Adrenal gland (tissue), 12 donors: ENCODE measurements around the gene LPCAT1. TPM values are rescaled to one million over a fixed set of nuclear protein-coding genes. Genes with fewer than 3 reads are reported as not detected.

ENCODE experiments used
- DNase-seq, 7 donors: peaks; one replicate each; pipeline ENCODE4 v3.0.0-alpha.2; 2019 to 2020
- H3K27ac ChIP-seq, 5 donors: fragments of 200-600 bp; sonication (generic) in 4 of 5; 1 replicate in 3 of 5; 2 replicates in 2 of 5; pipeline versions ENCODE4 v1.5.1 to v1.8.0; 2016 to 2020; ENCODE audit warnings: mild to moderate bottlenecking in 1 of 5
- H3K27me3 ChIP-seq: fragments of 200-600 bp; 2 replicates; pipeline ENCODE4 v1.8.0; 2021
- H3K36me3 ChIP-seq, 2 donors: fragments of 200-600 bp; replicated peaks in 1 of 2; 1 replicate in 1 of 2; 2 replicates in 1 of 2; pipeline versions ENCODE4 v1.5.1 to v1.8.0; 2018 to 2022
- H3K4me1 ChIP-seq, 2 donors: fragments of 200-600 bp; replicated peaks in 1 of 2; 1 replicate in 1 of 2; 2 replicates in 1 of 2; pipeline versions ENCODE4 v1.5.1 to v1.8.0; 2018 to 2021
- H3K4me3 ChIP-seq, 4 donors: fragments of 200-600 bp; sonication (generic) in 3 of 4; one replicate each; pipeline ENCODE4 v1.5.1; 2016 to 2018
- H3K9me3 ChIP-seq, 3 donors: fragments of 200-600 bp; sonication (generic) in 1 of 3; replicated peaks in 1 of 3; 1 replicate in 2 of 3; 2 replicates in 1 of 3; pipeline versions ENCODE4 v1.5.1 to v1.8.0; 2016 to 2021
- CTCF ChIP-seq, 6 experiments: fragments of 450-650 bp in 4 of 6; fragments of 200-600 bp in 2 of 6; sonication (generic) in 1 of 6; IDR thresholded peaks; 1 replicate in 5 of 6; 2 replicates in 1 of 6; pipeline versions ENCODE4 v1.5.1 to v1.8.0; 2016 to 2021; ENCODE audit warnings: antibody characterized with exemption in 6 of 6, mild to moderate bottlenecking in 2 of 6, moderate library complexity in 1 of 6
- POLR2A ChIP-seq, 2 donors: fragments of 450-650 bp; IDR thresholded peaks; one replicate each; pipeline ENCODE4 v1.6.1; 2017; ENCODE audit warnings: antibody characterized with exemption in 2 of 2, mild to moderate bottlenecking in 2 of 2, moderate library complexity in 1 of 2
- WGBS, 4 donors: extraction: QIAGEN DNeasy Blood & Tissue Kit in 2 of 4; methylation state at CpG; one replicate each; pipeline versions ENCODE4 v1.1.5 to v1.1.7; 2013 to 2017; 5-methylcytosine and 5-hydroxymethylcytosine counted together
- intact Hi-C, 2 donors: fragments of 100-400 bp; cut with DNase I; formaldehyde crosslinking; loops; one replicate each; pipeline versions ENCODE4 v1.14.1 to v1.15.0; 2022 to 2023
- polyA plus RNA-seq, 3 donors: library from polyadenylated mRNA; stranded (reverse); fragments of 200-250 nt in 2 of 3; fragments of 350-450 nt in 1 of 3; fragmentation: Illumina TruSeq in 1 of 3; extraction: RNeasy Lipid Tissue Mini Kit (QIAGEN cat#74804) in 1 of 3; gene quantifications; one replicate each; pipeline ENCODE4 v1.2.3, GENCODE V29; 2013 to 2014
- total RNA-seq, 9 donors: library from RNA; depleted of rRNA in 4 of 9; stranded (reverse); fragments of >200 nt in 4 of 9; fragments of 120-200 nt in 1 of 9; fragmentation: NEBNext Ultra II Directional in 1 of 9; extraction: Animal tissue kit (Norgen Biotek cat#: 25700) in 1 of 9; gene quantifications; one replicate each; pipeline versions ENCODE4 v1.1.0 to v1.2.4, GENCODE V29; 2013 to 2023
- donor health status: healthy with polysubstance abuse.
- donor health status: Bipolar disorder and iron deficiency.
- donor health status: DM: yes; HTN: yes; CAD: no.
- donor health status: DM: no; HTN: no; CAD: no.
- donor health status: DM: no; HTN: no; CAD: no.
- donor health status: DM: yes; HTN: yes; CAD: no.

LPCAT1 gene
- total and polyA plus RNA-seq, 12 donors: 23.2 to 59.1 (median 42.6) TPM

GRCh38 chr5:1445313-1445688 lies 78.5 kb downstream of the LPCAT1 start, which contains the start of gene SLC6A3:
Gene SLC6A3 (minus strand): TSS chr5:1445440. CDS start chr5:1443197, 2,243 bp downstream.
- H3K27ac ChIP-seq: no peak within 1 kb of the TSS
- no peak for TF ChIP-seq CTCF (IDR thresholded peaks at IDR 0.05)
- TF ChIP-seq POLR2A (IDR thresholded peaks at IDR 0.05): no peak
- intact Hi-C loops: no loop called here
- H3K27me3 ChIP-seq: peaks cover 52% of the 10 kb centered on the region
- H3K36me3 ChIP-seq: no peaks in the 10 kb centered on the region
- WGBS, 4 donors: 0 to 1% methylated on average over 45 to 52 of the region's 52 CpGs; no CpG with 5 or more reads in 2 of the 4 donors
- no peaks in the 10 kb centered on the region for H3K9me3 ChIP-seq
- peak within 1 kb of the TSS in 1 of 4 donors; percentile 11 for H3K4me3 ChIP-seq
- DNase-seq: peak in 2 of 7 donors; percentile 27 to 40
- H3K4me1 ChIP-seq: no peaks in the 10 kb centered on the region

GRCh38 chr5:1444361-1445189 lies 79.2 kb downstream of the LPCAT1 start:
- Histone ChIP-seq H3K27ac (no peak overlapping the region), H3K9me3 (no peaks in the 10 kb centered on the region), H3K4me3 (peak overlapping the region in 1 of 4 donors; percentile 11), H3K36me3 (no peaks in the 10 kb centered on the region), H3K4me1 (no peaks in the 10 kb centered on the region), H3K27me3 (peaks cover 56% of the 10 kb centered on the region)
- no peak for TF ChIP-seq CTCF (IDR thresholded peaks at IDR 0.05)
- TF ChIP-seq POLR2A (IDR thresholded peaks at IDR 0.05): no peak
- no peak for DNase-seq
- WGBS, 4 donors: 2 to 29% (median 7%) methylated on average over 6 to 68 of the region's 68 CpGs
- intact Hi-C loops: no loop called here

- DNase-seq: no peak
- Histone ChIP-seq H3K27me3 (peaks cover 58% of the 10 kb centered on the region), H3K36me3 (no peaks in the 10 kb centered on the region), H3K4me1 (no peaks in the 10 kb centered on the region), H3K27ac (no peak overlapping the region), H3K9me3 (no peaks in the 10 kb centered on the region), H3K4me3 (no peak overlapping the region)
- intact Hi-C loops: no loop called here
- 50 to 71% (median 53%) methylated on average over 4 to 15 of the region's 15 CpGs for WGBS, 4 donors
- TF ChIP-seq CTCF (IDR thresholded peaks at IDR 0.05) (no peak), POLR2A (IDR thresholded peaks at IDR 0.05) (no peak)
Observed at GRCh38 chr5:1443991-1444360, 79.8 kb downstream of the LPCAT1 start.

GRCh38 chr5:1443171-1443570 lies 80.6 kb downstream of the LPCAT1 start:
- Histone ChIP-seq H3K27me3 (peaks cover 58% of the 10 kb centered on the region), H3K9me3 (no peaks in the 10 kb centered on the region), H3K4me1 (no peaks in the 10 kb centered on the region), H3K4me3 (no peak overlapping the region), H3K36me3 (no peaks in the 10 kb centered on the region), H3K27ac (no peak overlapping the region)
- DNase-seq: no peak
- intact Hi-C loops: no loop called here
- no peak for TF ChIP-seq CTCF (IDR thresholded peaks at IDR 0.05)
- no peak for TF ChIP-seq POLR2A (IDR thresholded peaks at IDR 0.05)
- 69 to 72% (median 69%) methylated on average over 5 to 9 of the region's 9 CpGs for WGBS, 4 donors
